Psoas muscle (tissue), 8 donors: ENCODE results near the gene LMO2. TPM values are rescaled to one million over a fixed set of nuclear protein-coding genes. Genes with fewer than 3 reads are reported as not detected.

Source experiments
- ATAC-seq, 4 donors: fragments of 200-7000 bp; cut with Tn5 transposase; one replicate each; pipeline ENCODE4 v1.9.1; 2020; ENCODE audit warnings: moderate library complexity in 3 of 4, mild to moderate bottlenecking in 2 of 4
- DNase-seq, 2 donors: peaks; one replicate each; pipeline ENCODE4 v3.0.0-alpha.2; 2020
- H3K27ac ChIP-seq: fragments of 200-600 bp; one replicate; pipeline ENCODE4 v1.8.0; 2022
- H3K27me3 ChIP-seq, 3 donors: fragments of 200-600 bp in 1 of 3; one replicate each; pipeline versions ENCODE4 v1.6.1 to v1.8.0; 2013 to 2022; ENCODE audit warnings: low read length in 2 of 3, mild to moderate bottlenecking in 2 of 3, moderate library complexity in 1 of 3; ENCODE audit not compliant: insufficient read depth in 3 of 3
- H3K36me3 ChIP-seq, 2 donors: fragments of 200-600 bp in 1 of 2; one replicate each; pipeline versions ENCODE4 v1.6.1 to v1.8.0; 2013 to 2022; ENCODE audit warnings: low read depth in 1 of 2, mild to moderate bottlenecking in 1 of 2, moderate library complexity in 1 of 2; ENCODE audit not compliant: insufficient read depth in 1 of 2
- H3K4me1 ChIP-seq: fragments of 200-600 bp; one replicate; pipeline ENCODE4 v1.8.0; 2022
- H3K4me3 ChIP-seq: fragments of 200-600 bp; one replicate; pipeline ENCODE4 v1.8.0; 2022; ENCODE audit warnings: mild to moderate bottlenecking
- H3K9me3 ChIP-seq: fragments of 200-600 bp; one replicate; pipeline ENCODE4 v1.8.0; 2022
- CTCF ChIP-seq: fragments of 200-600 bp; IDR thresholded peaks from one replicate; pipeline ENCODE4 v1.8.0; 2022; ENCODE audit warnings: antibody characterized with exemption
- WGBS, 3 donors: extraction: QIAGEN DNeasy Blood & Tissue Kit; methylation state at CpG; one replicate each; pipeline versions ENCODE4 v1.1.6 to v1.1.7; 2013; 5-methylcytosine and 5-hydroxymethylcytosine counted together
- intact Hi-C, 2 donors: fragments of 100-400 bp; cut with DNase I; formaldehyde crosslinking; loops; one replicate each; pipeline versions ENCODE4 v1.11.0 to v1.14.2; 2022
- polyA plus RNA-seq, 3 donors: library from polyadenylated mRNA; stranded (reverse); fragments of 200-250 nt; gene quantifications; one replicate each; pipeline ENCODE4 v1.2.3, GENCODE V29; 2013
- total RNA-seq, 4 donors: library from RNA; stranded (reverse); fragmentation: NEBNext Ultra II Directional in 2 of 4; extraction: Animal tissue kit (Norgen Biotek cat#: 25700) in 2 of 4; gene quantifications; one replicate each; pipeline versions ENCODE4 v1.2.1 to v1.2.4, GENCODE V29; 2021 to 2023
- donor health status: healthy with polysubstance abuse.
- donor health status: DM: no; HTN: no; CAD: no; lungs with moderate emphysema.
- donor health status: Bipolar disorder and iron deficiency.
- donor health status: healthy.
- donor health status: DM: yes; HTN: yes; CAD: no.
- donor health status: DM: no; HTN: no; CAD: no.
- donor health status: DM: no; HTN: no; CAD: no.
- donor health status: DM: yes; HTN: yes; CAD: no.

LMO2 gene
- total and polyA plus RNA-seq, 7 donors = 8.0 to 47.1 (median 12.3) TPM

GRCh38 chr11:33889296-33889695 is 2.6 kb downstream of the LMO2 start:
- no peak overlapping the region for H3K27ac ChIP-seq
- WGBS, 3 donors = 91 to 95% (median 94%) methylated on average over 6 of the region's 6 CpGs
- TF ChIP-seq CTCF = no peak
- H3K27me3 ChIP-seq = peaks cover 0 to 5% (median 0%) of the 10 kb centered on the region in 3 donors
- peak overlapping the region; percentile 52 for H3K4me3 ChIP-seq
- intact Hi-C loops = no loop called here
- no peaks in the 10 kb centered on the region for H3K36me3 ChIP-seq
- no peaks in the 10 kb centered on the region for H3K4me1 ChIP-seq
- no peaks in the 10 kb centered on the region for H3K9me3 ChIP-seq
- ATAC-seq (no peak), DNase-seq (no peak)

- no peak for DNase-seq
- no peaks in the 10 kb centered on the region for H3K4me1 ChIP-seq
- no peak overlapping the region for H3K27ac ChIP-seq
- no peaks in the 10 kb centered on the region for H3K9me3 ChIP-seq
- no peak overlapping the region for H3K4me3 ChIP-seq
- H3K36me3 ChIP-seq = no peaks in the 10 kb centered on the region
- no peak for TF ChIP-seq CTCF
- intact Hi-C loops = no loop called here
- ATAC-seq = no peak
- peaks cover 0 to 10% (median 0%) of the 10 kb centered on the region in 3 donors for H3K27me3 ChIP-seq
- 78 to 97% (median 93%) methylated on average over 5 of the region's 5 CpGs for WGBS, 3 donors
Observed at GRCh38 chr11:33887886-33888285, 4.0 kb downstream of the LMO2 start.

- ATAC-seq (no peak), DNase-seq (no peak)
- TF ChIP-seq CTCF = no peak
- H3K4me1 ChIP-seq = no peaks in the 10 kb centered on the region
- H3K4me3 ChIP-seq = no peak overlapping the region
- H3K27me3 ChIP-seq = peaks cover 0 to 10% (median 0%) of the 10 kb centered on the region in 3 donors
- no peak overlapping the region for H3K27ac ChIP-seq
- no peaks in the 10 kb centered on the region for H3K9me3 ChIP-seq
- H3K36me3 ChIP-seq = no peaks in the 10 kb centered on the region
- intact Hi-C loops = no loop called here
- 93 to 97% (median 96%) methylated on average over 3 of the region's 3 CpGs for WGBS, 3 donors
Observed at GRCh38 chr11:33885338-33886005, 6.4 kb downstream of the LMO2 start.

GRCh38 chr11:33884601-33885000 is 7.3 kb downstream of the LMO2 start:
- 92 to 98% (median 94%) methylated on average over 3 of the region's 3 CpGs for WGBS, 3 donors

More at GRCh38 chr11:33884601-33885000, 7.3 kb downstream of the LMO2 start:
- DNase-seq (no peak), ATAC-seq (no peak)
- intact Hi-C loops = no loop called here
- no peaks in the 10 kb centered on the region for H3K9me3 ChIP-seq
- H3K4me3 ChIP-seq = no peak overlapping the region
- H3K27ac ChIP-seq = no peak overlapping the region
- TF ChIP-seq CTCF = no peak
- H3K36me3 ChIP-seq = no peaks in the 10 kb centered on the region
- H3K4me1 ChIP-seq = no peaks in the 10 kb centered on the region
- H3K27me3 ChIP-seq = peaks cover 0 to 10% (median 0%) of the 10 kb centered on the region in 3 donors
